HG02970 (cell line): ENCODE data around the gene HOXB4.

Source experiments
- ATAC-seq: cut with Tn5 transposase; IDR thresholded peaks from one replicate; pipeline ENCODE4 v1.9.1; 2021; ENCODE audit warnings: mild to moderate bottlenecking, moderate library complexity, moderate number of reproducible peaks; ENCODE audit not compliant: unreplicated experiment, low FRiP score

Gene HOXB4

DNA sequence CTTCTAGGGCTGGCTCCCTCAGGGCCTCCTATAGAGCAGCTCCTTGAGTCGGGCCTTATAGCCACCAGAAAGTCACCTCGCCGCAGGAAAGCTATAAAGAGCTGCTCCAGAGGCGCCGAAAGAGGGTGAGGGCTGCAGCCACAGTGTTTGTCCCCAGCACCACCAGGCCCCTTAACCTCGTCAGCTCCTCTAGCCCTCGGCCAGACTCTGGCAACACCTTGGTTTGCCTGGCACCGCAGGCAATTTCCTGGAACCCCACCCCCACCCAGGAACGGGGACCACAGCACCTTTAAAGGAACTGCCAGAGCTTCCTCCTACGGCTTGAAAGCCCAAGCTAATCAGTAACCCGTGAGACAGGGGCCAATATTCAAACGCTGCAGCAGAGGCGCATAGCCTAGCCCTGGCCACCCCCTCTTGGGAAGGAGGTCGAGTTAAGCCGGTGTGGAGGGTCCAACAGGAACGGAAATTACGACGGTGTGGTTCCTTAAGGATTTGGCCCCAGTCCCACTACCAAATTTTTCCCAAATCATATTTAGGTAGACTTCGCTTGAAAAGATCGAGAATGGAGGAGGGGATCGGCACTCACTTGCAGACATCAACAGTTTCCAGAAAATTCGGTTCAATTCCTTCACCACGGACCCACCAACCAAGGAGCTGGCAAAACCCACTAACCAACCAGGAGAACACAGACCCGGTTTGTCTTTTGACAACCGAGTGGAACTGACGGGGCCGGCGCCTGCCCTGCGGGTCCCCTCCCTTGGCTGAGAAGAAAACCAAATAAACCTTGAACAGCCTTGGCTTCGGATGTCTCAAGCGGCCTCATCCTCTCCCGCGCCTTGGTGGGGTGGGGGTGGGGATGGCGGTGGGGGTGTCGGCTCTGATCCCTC, 23.6 kb upstream of the HOXB4 start:
- ATAC-seq = no peak

DNA sequence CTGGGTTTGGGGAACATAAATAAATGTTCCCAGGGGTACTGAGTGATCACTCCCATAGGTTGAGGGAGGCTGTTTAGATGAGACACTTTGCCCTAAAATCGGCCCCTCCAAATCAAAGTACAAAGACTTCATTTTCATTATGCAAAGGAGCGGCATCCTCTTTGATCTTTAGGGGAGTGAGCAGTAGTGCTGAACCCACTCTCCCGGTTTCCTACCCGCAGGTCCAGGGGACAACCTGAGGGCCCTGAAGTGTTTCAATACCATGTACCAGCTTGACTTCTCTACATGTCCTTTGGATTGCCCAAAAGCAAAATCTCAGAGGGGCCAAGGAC, 23.0 kb upstream of the HOXB4 start:
- no peak for ATAC-seq

DNA sequence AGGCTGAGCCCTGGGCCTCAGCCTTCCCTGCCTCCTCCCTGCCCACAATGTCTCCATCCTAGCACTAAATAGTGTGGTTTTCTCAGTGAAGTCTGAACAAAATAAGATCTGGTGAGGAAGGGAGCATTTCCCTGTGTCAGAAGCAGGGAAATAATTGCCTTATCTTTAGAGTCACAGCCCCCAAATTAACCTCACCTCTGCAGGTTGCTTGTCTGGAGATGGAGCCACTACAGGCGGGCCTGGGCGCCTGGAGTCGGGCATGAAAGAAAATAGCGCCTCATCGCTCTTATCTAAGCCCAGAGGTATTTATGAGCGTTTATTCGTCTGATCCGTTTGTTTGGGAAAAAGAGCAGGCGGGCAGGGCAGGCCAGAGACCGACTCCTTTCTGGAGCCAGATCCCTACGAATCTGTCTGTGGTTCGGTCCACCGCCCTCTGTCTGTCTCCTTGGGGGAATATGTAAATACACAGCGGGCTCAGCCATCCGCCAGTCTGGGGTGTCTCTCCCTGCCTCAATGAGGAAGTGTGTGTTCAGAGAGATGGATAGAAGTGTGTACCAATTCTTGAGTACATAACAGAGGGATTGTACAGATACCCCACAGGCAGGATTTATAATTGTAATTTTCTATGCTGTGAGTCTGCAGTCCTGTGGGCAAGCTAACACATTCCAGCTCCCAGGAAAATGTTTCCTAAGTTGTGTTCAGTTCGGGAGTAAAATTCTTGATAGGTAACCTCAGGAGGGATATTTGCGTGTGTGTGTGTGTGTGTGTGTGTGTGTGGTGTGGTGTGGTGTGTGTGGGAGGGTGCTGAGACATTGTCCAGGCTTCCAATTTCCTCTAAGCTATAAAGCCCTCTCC, 22.3 kb upstream of the HOXB4 start:
- ATAC-seq = no peak

DNA sequence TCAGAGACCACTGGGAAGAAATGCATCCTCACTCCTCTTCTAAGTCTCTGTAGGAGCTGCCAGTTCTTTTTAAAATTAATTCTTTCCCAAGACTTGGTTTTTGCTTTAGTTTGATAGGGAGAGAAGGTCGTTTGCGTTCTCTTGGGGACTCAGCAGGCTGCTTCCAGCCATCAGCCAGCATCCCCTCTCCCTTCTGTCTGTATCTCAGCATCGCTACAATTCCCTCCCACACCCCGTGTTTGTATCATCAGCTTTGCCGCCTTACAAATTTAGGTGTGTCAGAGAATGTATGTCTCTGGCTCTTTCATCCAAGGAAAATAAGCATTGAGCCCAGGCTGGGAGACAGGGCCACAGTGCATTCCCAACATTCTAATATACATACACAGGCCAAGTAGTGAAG, 21.2 kb upstream of the HOXB4 start:
- no peak for ATAC-seq

DNA sequence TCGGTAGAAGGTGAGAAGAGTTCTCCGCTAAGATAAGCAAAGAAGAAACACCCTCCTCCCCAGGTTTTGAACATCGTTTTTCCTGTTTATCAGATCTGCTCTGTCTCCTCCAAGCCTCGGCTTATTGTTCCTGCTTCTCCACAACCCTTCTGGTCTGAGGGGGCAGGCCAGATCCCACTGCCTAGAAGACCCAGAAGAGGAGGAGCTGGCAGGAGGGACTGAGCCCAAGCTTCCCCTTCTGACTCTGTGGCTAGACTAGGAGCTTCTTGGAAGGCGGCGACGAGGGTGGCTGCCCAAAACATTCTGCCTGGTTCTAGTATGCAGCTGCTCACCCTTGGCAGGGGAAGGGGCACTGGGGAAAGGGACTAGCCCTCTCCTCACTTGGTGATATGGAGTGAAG, 20.6 kb upstream of the HOXB4 start:
- no peak for ATAC-seq

DNA sequence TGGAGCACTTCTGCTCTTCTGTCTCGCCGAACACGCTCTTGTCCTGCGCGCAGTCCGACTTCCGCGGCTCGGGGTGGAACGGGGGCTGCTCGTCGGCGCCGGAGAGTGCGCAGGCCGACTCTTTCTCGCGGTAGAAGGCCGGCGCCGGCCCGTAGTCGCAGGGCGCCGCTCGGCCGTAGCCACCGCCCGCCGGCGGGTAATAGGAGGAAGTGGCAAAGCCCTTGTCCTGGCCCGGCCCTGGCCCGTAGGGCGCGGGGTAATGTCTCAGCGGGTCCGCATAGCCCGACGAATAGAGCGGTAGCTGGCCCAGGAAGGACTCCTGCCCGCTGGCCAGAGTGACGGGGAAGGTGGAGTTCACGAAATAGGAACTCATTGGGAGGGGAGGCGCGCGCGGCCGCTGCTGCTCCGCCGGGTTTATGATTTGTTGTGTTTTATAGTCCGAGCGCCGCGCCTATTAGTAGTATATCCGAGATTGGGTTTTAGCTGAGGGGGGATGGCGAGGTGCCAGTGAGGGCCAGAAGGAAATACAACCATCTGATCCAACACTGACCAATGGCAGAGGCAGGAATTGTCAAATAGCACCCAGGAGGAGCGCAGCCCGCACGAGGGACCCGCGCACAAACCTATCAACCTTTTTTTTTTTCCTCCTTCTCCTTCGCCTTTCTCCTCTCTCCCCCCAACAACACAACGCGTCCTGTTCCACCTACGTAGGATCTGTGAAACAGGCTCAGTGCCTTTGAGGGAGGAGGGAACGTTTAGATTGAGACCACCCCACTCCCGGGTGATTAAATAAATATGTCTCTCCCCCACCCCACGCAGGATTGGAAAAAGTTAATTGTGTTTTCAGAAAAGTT, 19.9 kb upstream of the HOXB4 start:
- no peak for ATAC-seq

DNA sequence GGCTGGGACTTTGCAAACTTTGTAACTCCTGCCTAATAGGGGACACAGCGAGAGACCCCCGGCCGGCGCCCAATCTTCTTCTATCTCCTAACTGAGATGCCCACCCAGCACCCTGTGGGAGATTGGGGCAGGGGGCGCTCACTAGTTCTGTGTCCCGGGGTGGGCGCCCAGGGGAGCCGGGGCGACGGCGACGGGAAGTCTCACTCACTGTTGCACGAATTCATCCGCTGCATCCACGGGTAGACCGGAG, 19.3 kb upstream of the HOXB4 start:
- no peak for ATAC-seq

DNA sequence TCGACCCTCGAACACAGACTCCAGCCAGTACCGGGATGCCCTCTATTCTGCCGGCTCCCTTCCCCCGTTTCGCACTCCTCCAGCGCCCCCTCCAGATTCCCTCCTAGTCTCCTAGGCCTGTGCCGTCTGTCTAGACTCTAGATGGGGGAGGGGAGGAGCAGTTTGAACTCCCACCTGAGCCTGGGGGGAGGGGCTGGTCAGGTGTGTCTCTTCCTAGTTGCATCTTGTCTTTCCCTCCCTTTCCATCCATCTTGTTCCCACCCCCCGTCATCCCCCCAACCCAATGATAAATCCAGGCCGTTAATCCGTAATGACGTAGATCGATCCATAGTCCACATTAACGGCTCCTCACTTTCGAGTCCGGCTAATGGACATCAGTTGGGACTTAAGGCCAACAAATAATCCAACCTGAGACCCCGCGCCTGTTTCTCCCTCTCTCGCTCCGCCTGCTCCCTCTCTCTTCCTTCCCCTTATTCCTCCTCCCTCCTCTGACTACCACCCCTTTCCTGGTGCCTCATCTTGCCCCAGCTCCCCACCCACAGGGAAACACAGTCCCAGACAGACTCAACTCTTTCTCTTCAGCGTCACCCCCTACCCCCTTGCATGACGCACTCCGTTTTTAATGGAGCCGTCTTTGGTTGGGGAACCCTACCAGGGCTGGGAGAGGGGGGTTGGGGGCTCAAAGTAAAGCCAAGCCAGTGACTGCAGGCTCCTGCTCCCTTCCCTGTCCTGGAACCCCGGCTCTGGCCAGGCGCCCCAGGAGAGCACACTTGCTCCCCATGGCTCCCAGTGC, 18.8 kb upstream of the HOXB4 start:
- no peak for ATAC-seq

DNA sequence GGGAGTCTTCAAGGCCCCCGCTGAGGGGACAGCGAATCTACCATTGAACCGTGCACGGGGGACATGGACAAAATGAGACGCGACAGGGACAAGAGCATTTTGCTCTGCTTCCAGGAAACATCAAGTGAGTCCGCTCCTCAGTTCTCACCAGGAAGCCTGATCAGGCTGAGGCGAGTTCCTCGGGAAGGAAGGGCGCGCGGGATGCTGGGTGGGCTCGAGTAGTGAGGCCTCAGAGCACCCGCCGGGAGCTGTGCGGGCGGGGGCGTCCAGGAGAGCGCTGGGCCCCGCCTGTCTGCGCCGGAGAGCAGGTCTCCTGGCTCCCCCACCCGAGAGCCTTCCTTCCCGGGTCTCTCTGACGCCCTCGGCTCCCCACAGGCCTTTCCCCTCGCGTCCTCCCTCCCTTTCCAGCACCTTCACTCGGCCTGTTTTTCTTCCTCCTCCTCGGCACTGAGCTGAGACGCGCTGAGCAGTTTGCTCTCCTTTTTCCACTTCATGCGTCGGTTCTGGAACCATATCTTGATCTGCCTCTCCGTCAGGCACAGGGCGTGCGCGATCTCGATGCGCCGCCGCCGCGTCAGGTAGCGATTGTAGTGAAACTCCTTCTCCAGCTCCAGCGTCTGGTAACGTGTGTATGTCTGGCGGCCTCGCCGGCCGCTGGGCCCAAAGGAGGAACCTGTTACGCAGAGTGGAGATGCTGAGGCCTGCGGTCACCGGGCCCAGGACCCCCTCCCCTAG, 18.0 kb upstream of the HOXB4 start:
- ATAC-seq = no peak

DNA sequence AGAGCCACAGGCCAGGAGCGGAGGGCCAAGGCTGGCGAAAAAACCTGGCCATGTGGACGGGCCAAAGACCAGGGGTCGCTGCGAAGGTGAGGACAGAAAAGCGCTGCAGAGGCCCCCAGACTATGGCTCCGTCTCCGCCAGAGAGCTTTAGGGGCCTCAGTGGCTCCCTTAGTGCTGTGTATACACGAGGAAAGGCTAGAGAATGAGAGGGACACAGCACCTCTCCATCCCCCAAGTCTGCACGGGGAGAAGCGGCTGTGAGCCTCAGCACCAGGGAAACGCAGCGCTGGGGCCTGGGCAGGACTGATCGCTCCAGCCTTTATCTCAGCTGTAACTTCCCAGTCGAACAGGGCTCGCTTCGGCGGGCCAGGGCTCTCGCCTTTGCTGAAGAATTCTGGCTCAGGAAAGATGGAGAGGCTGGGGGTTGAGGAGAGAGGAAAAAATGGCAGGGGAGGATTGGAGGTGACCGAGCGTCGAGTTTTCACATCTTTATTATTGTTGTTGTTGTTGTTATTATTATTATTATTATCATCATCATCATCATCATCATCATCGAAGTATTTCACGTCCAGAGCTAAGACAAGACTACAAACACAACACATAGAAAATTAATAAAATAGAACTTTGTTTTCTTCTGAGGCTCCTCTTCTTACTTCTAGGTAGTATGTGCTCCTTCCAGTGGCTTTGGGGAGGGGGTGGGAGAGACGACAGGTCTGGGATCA, 17.3 kb upstream of the HOXB4 start:
- ATAC-seq = no peak

DNA sequence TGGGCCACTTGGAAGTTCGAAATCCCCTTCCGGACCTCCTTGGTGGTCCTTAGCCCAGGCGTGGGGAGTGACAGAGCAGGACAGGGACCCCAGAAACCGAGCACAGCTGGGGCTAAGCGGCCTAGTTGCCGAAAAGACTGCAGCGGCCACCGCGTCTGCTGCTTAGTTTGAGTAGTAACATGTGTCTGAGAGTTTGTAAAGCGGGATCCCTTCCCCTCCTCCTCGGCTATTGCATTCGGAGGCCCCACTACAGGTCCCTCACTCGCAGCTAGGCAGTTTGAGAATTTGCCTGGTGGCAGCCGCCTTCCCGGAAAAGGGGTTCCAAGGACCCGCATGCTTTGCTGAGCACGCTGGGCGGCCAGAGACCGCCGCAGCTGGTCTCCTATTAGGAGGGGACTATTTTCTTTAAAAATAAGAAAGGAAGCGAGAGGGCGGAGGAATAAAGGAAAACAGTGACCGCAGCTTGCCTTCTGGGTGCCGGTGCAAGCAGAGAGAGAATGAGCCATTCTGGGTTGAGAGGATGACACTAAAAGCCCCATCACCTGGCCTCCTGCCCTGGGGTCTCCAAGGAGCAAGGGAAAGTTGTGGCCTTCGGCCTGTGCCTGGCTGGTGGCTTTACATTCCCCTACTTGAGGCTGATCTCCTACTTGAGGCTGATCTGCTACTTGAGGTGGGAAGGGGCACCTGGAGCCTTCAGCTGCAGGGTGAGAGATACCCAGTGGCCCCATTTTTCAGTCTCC, 16.6 kb upstream of the HOXB4 start:
- no peak for ATAC-seq

DNA sequence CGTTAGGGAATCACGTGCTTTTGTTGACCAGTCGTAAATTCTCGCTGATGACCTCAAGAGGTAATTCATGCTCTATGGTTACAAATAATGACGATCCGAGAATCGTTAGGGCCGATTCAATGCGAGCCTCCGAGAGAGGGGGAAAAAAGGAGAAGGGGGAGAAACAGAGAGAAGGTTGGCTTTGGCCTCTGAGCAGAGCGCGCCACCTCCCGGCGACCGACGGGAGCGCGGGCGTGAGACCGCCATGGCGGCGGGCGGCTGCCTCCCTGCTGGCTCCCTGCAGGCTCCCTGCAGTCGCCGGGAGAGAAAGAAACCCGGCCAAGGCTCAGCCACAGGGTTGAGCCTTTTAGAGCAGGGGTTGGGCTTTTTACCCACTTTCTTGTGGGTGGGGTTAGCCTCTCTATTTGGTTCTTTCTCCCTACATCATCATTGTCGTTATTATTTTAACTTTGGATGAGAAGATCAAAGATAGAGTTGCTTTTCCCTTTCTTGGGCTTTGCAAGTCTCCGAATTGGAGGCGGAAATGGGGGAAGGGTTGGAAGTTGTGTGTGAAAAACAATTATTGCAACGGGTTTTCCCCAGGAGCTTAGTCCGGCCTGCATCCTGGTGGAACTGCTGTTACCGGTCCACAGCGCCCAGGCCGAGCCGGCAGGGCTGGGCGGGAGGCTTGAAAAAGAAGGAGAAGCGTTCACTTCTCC, 15.8 kb upstream of the HOXB4 start:
- ATAC-seq = no peak

DNA sequence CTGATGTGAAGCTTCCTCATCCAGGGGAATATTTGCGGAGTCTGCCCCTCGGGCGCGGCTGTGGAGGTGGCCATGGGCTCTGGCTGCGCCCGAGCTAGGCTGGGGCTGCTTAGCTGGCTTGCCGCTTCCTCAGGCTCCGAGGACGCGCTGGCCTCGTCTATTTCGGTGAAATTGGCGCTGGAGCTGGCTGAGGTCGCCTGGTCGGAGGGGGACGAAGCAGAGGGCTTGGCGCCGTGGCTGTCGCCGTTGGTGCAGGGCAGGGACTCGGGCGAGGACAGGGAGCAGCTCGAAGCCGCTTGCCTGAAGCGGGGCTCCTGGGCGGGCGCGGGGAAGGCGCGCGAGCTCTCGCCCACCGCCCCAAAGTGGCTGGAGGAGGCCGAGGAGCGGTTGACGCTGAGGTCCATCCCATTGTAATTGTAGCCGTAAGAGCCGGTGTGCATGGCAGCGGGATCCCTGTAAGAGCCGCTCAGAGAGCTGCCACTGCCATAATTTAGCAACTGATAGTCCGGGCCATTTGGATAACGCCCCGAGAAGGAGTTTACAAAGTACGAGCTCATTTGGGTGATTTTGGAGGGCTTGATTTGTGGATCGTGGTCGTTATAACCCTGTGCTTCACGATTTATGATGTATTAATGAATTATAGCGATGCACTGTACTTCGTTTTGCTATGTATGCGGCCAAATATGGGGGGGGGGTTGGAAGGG, 15.1 kb upstream of the HOXB4 start, which contains the start of gene HOXB5:
Gene HOXB5, minus strand, starts transcription at position 654 of the 704 bp plus-strand sequence. Its CDS starts 97 bp downstream, at position 557.
- ATAC-seq = no peak

DNA sequence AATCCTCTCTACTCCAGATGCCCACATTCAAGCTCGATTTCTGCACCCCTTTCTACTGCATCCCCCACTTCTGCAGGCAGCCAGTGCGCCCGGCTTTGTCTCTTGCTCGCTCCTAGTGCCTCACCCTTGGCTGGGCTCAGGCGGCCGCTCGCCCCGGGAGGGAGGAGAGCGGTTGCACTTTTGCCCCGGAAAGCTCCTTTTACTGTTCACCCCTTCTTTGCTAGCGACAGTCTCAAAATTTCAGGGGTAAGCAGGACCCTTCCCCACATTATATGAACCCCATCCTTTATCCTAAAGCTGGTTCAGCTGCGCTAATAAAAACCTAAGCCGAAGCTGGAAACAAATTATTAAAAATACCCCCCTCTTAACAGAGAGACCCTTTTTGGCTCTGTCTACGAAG, 14.4 kb upstream of the HOXB4 start:
- no peak for ATAC-seq

DNA sequence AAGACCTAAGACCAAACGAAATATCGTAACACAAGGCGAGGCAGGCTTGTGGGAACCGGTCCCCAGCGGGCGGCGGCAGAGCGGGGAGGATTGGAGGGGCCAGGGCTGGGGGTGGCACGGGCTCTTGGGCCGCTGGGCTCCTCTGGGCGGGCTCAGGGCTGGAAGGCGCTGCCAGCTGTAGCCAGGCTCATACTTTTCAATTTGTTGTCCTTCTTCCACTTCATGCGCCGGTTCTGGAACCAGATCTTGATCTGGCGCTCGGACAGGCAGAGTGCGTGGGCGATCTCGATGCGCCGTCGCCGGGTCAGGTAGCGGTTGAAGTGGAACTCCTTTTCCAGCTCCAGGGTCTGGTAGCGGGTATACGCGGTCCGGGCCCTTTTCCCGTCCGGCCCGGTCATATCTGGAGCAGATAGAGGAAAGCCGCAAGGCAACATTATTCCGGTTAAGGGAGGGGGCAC, 13.9 kb upstream of the HOXB4 start:
- ATAC-seq = no peak

DNA sequence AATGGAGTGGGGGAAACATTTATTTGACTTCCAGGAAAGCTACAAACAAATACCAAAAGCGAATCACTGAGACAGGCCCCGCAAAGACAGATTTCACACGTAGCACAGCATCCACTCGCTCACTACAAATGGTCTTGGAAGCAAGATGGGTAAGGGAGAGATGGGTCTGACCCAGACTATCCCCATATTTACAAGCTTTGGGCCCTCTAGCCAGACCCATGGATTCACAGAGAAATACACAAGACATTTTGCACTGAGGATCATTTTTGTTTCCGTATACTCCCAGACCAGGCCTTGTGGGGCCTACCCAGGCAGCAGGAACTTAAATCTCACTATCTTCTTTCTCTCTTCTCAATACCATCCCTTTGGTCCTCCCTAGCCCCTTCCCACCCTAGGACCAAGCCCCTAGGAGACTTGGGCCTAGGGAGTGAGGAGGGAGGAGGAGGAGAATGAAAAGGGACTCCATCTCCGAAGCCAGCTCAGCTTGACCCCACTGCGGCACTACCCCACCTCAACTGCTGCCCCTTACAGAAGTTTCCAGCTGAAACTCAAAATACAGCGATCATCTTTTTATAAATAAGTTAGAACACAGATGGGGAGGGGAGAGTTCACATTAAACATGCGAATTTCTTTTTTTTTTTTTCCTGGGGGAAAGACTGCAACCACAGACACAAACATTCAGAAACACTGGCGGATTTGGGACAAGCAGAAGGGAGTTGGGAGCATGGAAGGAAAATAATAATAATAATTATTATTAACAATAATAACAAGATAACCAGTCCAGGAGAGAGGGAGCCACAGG, 13.3 kb upstream of the HOXB4 start:
- no peak for ATAC-seq
